NCI-H1092 (cell line): ENCODE results near the gene CNOT10.
"Not testable (repeated sequence)": the region's sequence is repeated elsewhere in the genome, so short reads cannot be mapped to it uniquely, and the experiment has no call there.

ENCODE experiments used
- DNase-seq: peaks from one replicate; lab custom pipeline; 2025; lab: John Stamatoyannopoulos, UW

Gene CNOT10

DNA sequence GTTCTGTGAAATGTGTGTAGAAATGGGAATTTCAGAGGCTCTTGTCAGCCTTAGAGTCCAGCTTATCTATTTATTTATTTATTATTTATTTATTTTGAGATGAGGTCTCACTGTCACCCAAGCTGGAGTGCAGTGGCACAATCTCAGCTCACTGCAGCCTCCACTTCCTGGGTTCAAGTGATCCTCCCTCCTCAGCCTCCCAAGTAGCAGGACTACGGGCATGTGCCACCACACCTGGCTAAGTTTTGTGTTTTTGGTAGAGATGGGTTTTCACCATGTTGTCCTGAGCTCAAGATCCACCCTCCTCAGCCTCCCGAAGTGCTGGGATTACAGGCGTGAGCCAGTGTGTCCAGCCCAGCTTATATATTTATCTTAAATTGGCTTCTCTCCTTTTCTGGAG, 11.5 kb downstream of the CNOT10 start:
- DNase-seq, result no peak

DNA sequence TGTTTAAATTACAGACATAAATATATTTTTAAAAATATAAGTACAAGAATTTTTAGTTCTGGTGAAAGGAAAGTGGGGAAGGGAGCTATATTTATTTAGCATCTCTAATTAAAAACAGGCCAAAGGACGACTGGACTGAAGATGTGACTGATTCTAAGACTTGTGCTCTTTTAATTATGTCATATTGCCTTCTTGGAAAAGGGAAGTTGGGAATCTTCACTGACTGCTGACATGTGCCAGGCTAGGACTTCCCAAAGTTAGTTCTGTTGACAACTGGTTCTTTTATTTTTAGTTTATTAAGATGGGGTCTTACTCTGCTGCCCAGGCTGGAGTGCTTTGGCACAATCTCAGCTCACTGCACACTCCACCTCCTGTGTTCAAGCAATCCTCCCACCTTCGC, 13.5 kb downstream of the CNOT10 start:
- no peak for DNase-seq

GRCh38 chr3:32699429-32699828, 14.4 kb downstream of the CNOT10 start:
- no peak for DNase-seq

- no peak for DNase-seq
Observed at GRCh38 chr3:32700244-32700643, 15.3 kb downstream of the CNOT10 start.

- no peak for DNase-seq
Observed at GRCh38 chr3:32703491-32703972, 18.5 kb downstream of the CNOT10 start.

GRCh38 chr3:32705232-32705631, 20.2 kb downstream of the CNOT10 start:
- DNase-seq, result no peak

DNA sequence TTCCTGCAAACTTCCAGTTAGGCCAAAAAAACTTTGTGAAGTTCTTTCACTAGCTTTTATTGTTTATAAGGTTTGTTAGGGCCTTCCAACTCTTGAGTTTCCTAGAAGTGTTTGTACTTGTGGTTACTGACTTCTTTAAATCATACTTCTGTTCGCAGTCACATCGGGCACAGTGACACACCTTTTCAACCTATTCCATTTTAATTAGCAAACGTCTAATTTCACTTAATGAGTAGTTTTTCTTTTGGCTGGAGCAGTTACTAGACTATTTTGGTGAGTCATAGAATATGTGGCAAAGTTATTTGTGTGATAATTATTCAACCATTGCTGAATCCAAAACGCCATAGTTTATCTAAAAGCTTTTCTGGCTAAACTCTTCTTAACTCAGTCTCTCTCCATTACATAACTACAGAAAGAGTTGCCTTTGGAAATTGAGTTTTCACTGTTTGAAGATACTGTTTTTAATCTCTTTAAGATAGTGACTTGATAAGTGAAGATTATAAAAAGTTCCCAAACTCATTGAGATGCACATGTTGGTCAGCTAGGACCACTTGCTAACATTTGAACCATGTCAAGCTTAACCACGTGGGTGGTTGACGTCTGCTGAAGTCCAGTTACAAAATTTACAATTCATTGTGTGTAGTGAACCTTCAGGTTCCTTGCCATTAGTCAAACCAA, 21.5 kb downstream of the CNOT10 start:
- no peak for DNase-seq

GRCh38 chr3:32707026-32707370, 22.0 kb downstream of the CNOT10 start:
- DNase-seq, result no peak

- no peak for DNase-seq
Observed at GRCh38 chr3:32708672-32709283, 23.8 kb downstream of the CNOT10 start.

GRCh38 chr3:32709346-32709745, 24.4 kb downstream of the CNOT10 start:
- DNase-seq, result no peak

- no peak for DNase-seq
Observed at GRCh38 chr3:32712506-32713055, 27.6 kb downstream of the CNOT10 start.

DNA sequence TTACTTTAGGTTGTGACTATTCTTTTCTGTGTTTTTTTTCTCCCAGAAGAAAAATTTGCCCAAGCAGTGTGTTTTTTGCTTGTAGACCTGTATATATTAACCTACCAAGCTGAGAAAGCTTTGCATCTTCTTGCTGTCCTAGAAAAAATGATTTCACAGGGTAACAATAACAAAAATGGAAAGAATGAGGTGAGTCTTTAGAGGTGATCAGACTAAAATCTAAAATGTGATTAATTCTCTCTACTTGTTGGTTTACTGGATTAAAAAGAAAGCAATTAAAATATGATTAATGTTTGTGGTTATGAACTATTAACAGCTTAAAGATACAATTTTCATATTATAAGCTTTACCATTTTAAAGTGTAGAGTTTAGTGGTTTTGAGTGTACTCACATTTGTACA, 28.2 kb downstream of the CNOT10 start:
- DNase-seq, result no peak

- DNase-seq, result no peak
Observed at GRCh38 chr3:32719335-32719734, 34.3 kb downstream of the CNOT10 start.

- DNase-seq, result no peak
Observed at GRCh38 chr3:32719931-32720330, 34.9 kb downstream of the CNOT10 start.

GRCh38 chr3:32725721-32726120, 40.7 kb downstream of the CNOT10 start:
- DNase-seq, result no peak

GRCh38 chr3:32733631-32734229, 48.7 kb downstream of the CNOT10 start:
- DNase-seq, result no peak

- no peak for DNase-seq
Observed at GRCh38 chr3:32734756-32735155, 49.8 kb downstream of the CNOT10 start.

DNA sequence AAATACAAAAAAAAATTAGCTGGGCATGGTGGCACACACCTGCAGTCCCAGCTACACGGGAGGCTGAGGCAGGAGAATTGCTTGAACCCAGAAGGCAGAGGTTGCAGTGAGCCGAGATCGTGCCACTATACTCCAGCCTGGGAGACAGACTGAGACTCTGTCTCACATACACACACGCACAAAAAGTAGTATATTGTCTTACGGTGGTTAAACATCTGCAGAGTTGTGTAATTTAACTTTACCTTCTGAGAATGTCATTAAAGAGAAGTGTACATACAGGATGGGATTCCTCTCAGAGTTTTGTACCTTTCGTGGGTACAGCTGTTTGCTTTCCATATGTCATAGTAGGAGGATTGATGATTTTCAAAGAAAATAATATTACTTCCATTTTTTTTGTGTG, 58.5 kb downstream of the CNOT10 start:
- DNase-seq, result not testable (repeated sequence)

GRCh38 chr3:32743934-32744333, 58.9 kb downstream of the CNOT10 start:
- no peak for DNase-seq

DNA sequence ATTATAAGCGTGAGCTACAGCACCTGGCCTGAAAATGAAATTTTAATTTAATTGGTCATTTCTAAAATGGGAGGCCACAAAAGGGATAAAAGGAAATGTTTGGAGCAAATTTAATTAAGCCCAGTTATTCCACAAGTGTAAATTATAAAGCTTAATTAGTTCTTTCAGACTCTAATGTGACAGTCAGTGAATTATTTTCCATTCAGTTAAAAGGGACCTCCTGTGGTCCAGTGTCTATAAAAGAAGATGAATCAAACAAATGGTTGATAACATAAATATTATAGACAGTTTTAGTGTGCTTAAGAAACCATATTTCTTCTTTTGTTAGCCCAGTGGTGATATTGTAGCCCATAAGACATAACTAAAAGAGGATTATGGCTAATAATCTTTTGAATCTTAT, 66.4 kb downstream of the CNOT10 start:
- DNase-seq, result no peak

DNA sequence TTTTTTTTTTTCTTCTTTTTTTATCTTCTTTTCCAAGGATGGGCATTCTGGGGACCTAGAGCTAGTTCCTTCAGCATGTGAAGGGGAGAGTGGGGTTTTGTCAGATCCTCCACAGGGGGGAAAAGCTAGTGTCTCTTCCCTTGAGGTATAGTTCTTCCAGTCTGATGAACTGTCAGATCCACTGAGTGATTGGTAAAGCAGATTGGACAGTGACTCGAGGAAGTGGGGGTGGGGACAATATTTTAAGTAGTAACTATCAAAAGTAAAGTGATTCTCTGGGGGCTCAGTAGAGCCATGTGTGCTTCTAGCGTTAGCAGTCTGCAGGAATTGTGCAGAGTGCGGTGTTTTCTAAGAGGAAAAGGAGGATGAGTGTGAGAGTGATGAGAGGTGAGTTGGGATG, 70.8 kb downstream of the CNOT10 start:
- DNase-seq, result no peak

DNA sequence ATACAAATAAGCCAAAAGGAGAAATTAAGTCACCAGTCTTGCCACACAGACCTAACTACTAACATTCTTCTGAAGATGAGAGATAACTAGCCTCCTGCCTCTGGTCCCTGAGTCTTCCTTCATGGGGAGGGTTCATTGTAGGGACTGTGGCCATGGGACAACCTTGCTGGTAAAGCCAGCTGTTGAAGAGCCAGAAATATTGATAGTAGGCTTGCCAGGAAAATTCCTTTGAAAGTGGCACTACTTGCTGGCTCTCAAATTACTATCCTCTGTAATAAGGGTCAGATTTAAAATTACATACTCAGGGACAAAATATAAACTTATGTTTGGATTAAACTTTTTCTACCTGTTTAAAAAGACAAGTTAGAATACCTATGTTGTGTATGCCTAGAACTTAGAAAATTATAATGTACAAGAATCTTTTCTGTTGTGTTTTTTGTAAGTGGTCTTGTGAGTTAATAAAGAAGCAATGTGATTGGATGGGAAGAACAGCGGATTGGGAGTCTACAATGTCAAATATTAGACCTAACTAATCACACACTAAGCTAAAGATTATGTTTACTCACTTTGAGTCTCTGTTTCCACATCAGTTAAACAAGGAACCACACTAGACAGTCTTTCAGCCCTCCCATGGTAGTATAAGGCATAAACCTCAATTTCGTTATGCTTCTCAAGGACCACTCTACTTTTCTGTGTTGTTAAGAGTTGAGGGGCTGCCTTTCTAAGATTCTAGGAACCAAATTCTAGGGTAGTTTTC, 72.8 kb downstream of the CNOT10 start:
- DNase-seq, result no peak

GRCh38 chr3:32758375-32758753, 73.4 kb downstream of the CNOT10 start:
- no peak for DNase-seq
